WTC11 (cell line): Measurements from ENCODE around the gene RAPH1. TPM values are rescaled to one million over a fixed set of nuclear protein-coding genes. Genes with fewer than 3 reads are reported as not detected.

Source experiments
- ATAC-seq: fragments of 200-7000 bp; cut with Tn5 transposase; 2 replicates; pipeline ENCODE4 v1.10.0; 2021; ENCODE audit warnings: mild to moderate bottlenecking, moderate library complexity
- CTCF ChIA-PET: fragments of 300-600 bp; sonication (Branson Sonifier 250); formaldehyde crosslinking; loops from one replicate; lab custom pipeline; 2021; ENCODE audit warnings: antibody characterized with exemption; lab: Charles Lee
- POLR2A ChIA-PET: fragments of 350-600 bp; sonication (Branson Sonifier 250); formaldehyde crosslinking; loops from one replicate; lab custom pipeline; 2021; ENCODE audit warnings: antibody characterized with exemption; lab: Charles Lee
- DNase-seq: peaks from one replicate; pipeline ENCODE4 v3.0.0; 2021; ENCODE audit warnings: low spot score
- H3K27ac Mint-ChIP-seq: 2 replicates; pipeline ENCODE4 v1.8.0; 2021; ENCODE audit warnings: mixed read lengths
- H3K27me3 Mint-ChIP-seq: 2 replicates; pipeline ENCODE4 v1.8.0; 2021; ENCODE audit warnings: low read depth, mild to moderate bottlenecking, moderate library complexity, mixed read lengths
- H3K36me3 Mint-ChIP-seq: 2 replicates; pipeline ENCODE4 v1.8.0; 2021; ENCODE audit warnings: mixed read lengths
- H3K4me1 Mint-ChIP-seq: 2 replicates; pipeline ENCODE4 v1.8.0; 2022; ENCODE audit warnings: mixed read lengths
- H3K4me3 Mint-ChIP-seq: 2 replicates; pipeline ENCODE4 v1.8.0; 2021; ENCODE audit warnings: mild to moderate bottlenecking, moderate library complexity, mixed read lengths
- H3K9me3 Mint-ChIP-seq: 2 replicates; pipeline ENCODE4 v1.8.0; 2021; ENCODE audit warnings: mixed read lengths
- CBFB ChIP-seq: sonication (generic); formaldehyde crosslinking; IDR thresholded peaks from 2 replicates; pipeline ENCODE4 v1.8.1; 2022; ENCODE audit warnings: mild to moderate bottlenecking, low read depth, missing genetic modification reagents
- EMX1 ChIP-seq: fragments of 250-450 bp; sonication (Bioruptor Pico); IDR thresholded peaks from 2 replicates; pipeline ENCODE4 v1.8.0; 2021; ENCODE audit warnings: mild to moderate bottlenecking
- GABPB1 ChIP-seq: sonication (generic); formaldehyde crosslinking; IDR thresholded peaks from 2 replicates; pipeline ENCODE4 v1.8.1; 2023; ENCODE audit warnings: mild to moderate bottlenecking, missing genetic modification reagents
- GRHL2 ChIP-seq: fragments of 250-450 bp; sonication (Bioruptor Pico); IDR thresholded peaks from 2 replicates; pipeline ENCODE4 v1.8.0; 2022; ENCODE audit warnings: mild to moderate bottlenecking, moderate library complexity; ENCODE audit not compliant: insufficient replicate concordance, severe bottlenecking
- NR3C1 ChIP-seq: sonication (generic); formaldehyde crosslinking; conservative IDR thresholded peaks from 2 replicates; pipeline ENCODE4 v1.8.1; 2023; ENCODE audit warnings: low read depth, mild to moderate bottlenecking, missing genetic modification reagents
- RELA ChIP-seq: sonication (generic); formaldehyde crosslinking; IDR thresholded peaks from 2 replicates; pipeline ENCODE4 v1.8.1; 2022; ENCODE audit warnings: missing genetic modification reagents, mild to moderate bottlenecking, borderline replicate concordance
- RORB ChIP-seq: fragments of 250-450 bp; sonication (Bioruptor Pico); IDR thresholded peaks from 2 replicates; pipeline ENCODE4 v1.9.0; 2021; ENCODE audit warnings: mild to moderate bottlenecking
- SP1 ChIP-seq: sonication (generic); formaldehyde crosslinking; conservative IDR thresholded peaks from 2 replicates; pipeline ENCODE4 v1.8.1; 2022; ENCODE audit warnings: missing genetic modification reagents
- STAT6 ChIP-seq: sonication (generic); formaldehyde crosslinking; conservative IDR thresholded peaks from 2 replicates; pipeline ENCODE4 v1.8.1; 2023; ENCODE audit warnings: mild to moderate bottlenecking, low read depth, missing genetic modification reagents, moderate library complexity
- TEAD4 ChIP-seq: sonication (generic); formaldehyde crosslinking; IDR thresholded peaks from 2 replicates; pipeline ENCODE4 v1.8.0; 2022; ENCODE audit warnings: mild to moderate bottlenecking, missing genetic modification reagents
- ZNF263 ChIP-seq: sonication (generic); formaldehyde crosslinking; IDR thresholded peaks from 2 replicates; pipeline ENCODE4 v1.8.1; 2022; ENCODE audit warnings: low read depth, mild to moderate bottlenecking, moderate library complexity, missing genetic modification reagents
- ZNF671 ChIP-seq: fragments of 250-450 bp; sonication (Bioruptor Pico); IDR thresholded peaks from 2 replicates; pipeline ENCODE4 v1.8.0; 2021; ENCODE audit warnings: mild to moderate bottlenecking
- total RNA-seq: library from RNA; stranded (reverse); gene quantifications from 3 replicates; pipeline ENCODE4 v1.2.3, GENCODE V29; 2021
- TF ChIP-seq, protein P1 (sequence below): fragments of 250-450 bp; sonication (Bioruptor Pico); IDR thresholded peaks from 2 replicates; pipeline ENCODE4 v1.9.0; 2021; ENCODE audit warnings: mild to moderate bottlenecking, borderline replicate concordance
- TF ChIP-seq, protein P2 (sequence below): fragments of 250-450 bp; sonication (Bioruptor Pico); IDR thresholded peaks from 2 replicates; pipeline ENCODE4 v1.9.0; 2021; ENCODE audit warnings: mild to moderate bottlenecking
- TF ChIP-seq, protein P3 (sequence below): sonication (generic); formaldehyde crosslinking; IDR thresholded peaks from 2 replicates; pipeline ENCODE4 v1.8.1; 2022; ENCODE audit warnings: missing genetic modification reagents, borderline replicate concordance
- TF ChIP-seq, protein P4 (sequence below): sonication (generic); formaldehyde crosslinking; IDR thresholded peaks from 2 replicates; pipeline ENCODE4 v1.8.0; 2023; ENCODE audit warnings: missing genetic modification reagents
- TF ChIP-seq, protein P5 (sequence below): sonication (generic); formaldehyde crosslinking; IDR thresholded peaks from 2 replicates; pipeline ENCODE4 v1.8.0; 2022; ENCODE audit warnings: missing genetic modification reagents

RAPH1 gene
- total RNA-seq, 1 experiment from 2014 or later = 24.6 TPM

GRCh38 chr2:203461746-203462145, 73.4 kb downstream of the RAPH1 start:
- CTCF ChIA-PET = no interaction called here
- no peaks in the 10 kb centered on the region for H3K27me3 Mint-ChIP-seq
- ATAC-seq (no peak), DNase-seq (no peak)
- POLR2A ChIA-PET = no interaction called here
- no peak overlapping the region for H3K4me3 Mint-ChIP-seq
- no peak overlapping the region for H3K27ac Mint-ChIP-seq
- H3K4me1 Mint-ChIP-seq = peaks cover 3% of the 10 kb centered on the region
- TF ChIP-seq RORB (no peak), STAT6 (CRISPR knock-in tag) (no peak), GABPB1 (CRISPR knock-in tag) (no peak), NR3C1 (CRISPR knock-in tag) (no peak), TEAD4 (CRISPR knock-in tag) (no peak), EMX1 (CRISPR knock-in tag) (no peak), ZNF263 (CRISPR knock-in tag) (no peak), CBFB (no peak), RELA (CRISPR knock-in tag) (no peak), SP1 (CRISPR knock-in tag) (no peak), ZNF671 (no peak)
- TF ChIP-seq, protein P1, sequence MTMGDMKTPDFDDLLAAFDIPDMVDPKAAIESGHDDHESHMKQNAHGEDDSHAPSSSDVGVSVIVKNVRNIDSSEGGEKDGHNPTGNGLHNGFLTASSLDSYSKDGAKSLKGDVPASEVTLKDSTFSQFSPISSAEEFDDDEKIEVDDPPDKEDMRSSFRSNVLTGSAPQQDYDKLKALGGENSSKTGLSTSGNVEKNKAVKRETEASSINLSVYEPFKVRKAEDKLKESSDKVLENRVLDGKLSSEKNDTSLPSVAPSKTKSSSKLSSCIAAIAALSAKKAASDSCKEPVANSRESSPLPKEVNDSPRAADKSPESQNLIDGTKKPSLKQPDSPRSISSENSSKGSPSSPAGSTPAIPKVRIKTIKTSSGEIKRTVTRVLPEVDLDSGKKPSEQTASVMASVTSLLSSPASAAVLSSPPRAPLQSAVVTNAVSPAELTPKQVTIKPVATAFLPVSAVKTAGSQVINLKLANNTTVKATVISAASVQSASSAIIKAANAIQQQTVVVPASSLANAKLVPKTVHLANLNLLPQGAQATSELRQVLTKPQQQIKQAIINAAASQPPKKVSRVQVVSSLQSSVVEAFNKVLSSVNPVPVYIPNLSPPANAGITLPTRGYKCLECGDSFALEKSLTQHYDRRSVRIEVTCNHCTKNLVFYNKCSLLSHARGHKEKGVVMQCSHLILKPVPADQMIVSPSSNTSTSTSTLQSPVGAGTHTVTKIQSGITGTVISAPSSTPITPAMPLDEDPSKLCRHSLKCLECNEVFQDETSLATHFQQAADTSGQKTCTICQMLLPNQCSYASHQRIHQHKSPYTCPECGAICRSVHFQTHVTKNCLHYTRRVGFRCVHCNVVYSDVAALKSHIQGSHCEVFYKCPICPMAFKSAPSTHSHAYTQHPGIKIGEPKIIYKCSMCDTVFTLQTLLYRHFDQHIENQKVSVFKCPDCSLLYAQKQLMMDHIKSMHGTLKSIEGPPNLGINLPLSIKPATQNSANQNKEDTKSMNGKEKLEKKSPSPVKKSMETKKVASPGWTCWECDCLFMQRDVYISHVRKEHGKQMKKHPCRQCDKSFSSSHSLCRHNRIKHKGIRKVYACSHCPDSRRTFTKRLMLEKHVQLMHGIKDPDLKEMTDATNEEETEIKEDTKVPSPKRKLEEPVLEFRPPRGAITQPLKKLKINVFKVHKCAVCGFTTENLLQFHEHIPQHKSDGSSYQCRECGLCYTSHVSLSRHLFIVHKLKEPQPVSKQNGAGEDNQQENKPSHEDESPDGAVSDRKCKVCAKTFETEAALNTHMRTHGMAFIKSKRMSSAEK (CRISPR knock-in tag) = no peak
- TF ChIP-seq, protein P2, sequence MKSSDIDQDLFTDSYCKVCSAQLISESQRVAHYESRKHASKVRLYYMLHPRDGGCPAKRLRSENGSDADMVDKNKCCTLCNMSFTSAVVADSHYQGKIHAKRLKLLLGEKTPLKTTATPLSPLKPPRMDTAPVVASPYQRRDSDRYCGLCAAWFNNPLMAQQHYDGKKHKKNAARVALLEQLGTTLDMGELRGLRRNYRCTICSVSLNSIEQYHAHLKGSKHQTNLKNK (CRISPR knock-in tag) = no peak
- TF ChIP-seq, protein P3, sequence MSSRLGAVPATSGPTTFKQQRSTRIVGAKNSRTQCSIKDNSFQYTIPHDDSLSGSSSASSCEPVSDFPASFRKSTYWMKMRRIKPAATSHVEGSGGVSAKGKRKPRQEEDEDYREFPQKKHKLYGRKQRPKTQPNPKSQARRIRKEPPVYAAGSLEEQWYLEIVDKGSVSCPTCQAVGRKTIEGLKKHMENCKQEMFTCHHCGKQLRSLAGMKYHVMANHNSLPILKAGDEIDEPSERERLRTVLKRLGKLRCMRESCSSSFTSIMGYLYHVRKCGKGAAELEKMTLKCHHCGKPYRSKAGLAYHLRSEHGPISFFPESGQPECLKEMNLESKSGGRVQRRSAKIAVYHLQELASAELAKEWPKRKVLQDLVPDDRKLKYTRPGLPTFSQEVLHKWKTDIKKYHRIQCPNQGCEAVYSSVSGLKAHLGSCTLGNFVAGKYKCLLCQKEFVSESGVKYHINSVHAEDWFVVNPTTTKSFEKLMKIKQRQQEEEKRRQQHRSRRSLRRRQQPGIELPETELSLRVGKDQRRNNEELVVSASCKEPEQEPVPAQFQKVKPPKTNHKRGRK (CRISPR knock-in tag) = no peak
- TF ChIP-seq, protein P4, sequence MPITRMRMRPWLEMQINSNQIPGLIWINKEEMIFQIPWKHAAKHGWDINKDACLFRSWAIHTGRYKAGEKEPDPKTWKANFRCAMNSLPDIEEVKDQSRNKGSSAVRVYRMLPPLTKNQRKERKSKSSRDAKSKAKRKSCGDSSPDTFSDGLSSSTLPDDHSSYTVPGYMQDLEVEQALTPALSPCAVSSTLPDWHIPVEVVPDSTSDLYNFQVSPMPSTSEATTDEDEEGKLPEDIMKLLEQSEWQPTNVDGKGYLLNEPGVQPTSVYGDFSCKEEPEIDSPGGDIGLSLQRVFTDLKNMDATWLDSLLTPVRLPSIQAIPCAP (CRISPR knock-in tag) = no peak
- no peaks in the 10 kb centered on the region for H3K9me3 Mint-ChIP-seq
- peaks cover 13% of the 10 kb centered on the region for H3K36me3 Mint-ChIP-seq

DNA sequence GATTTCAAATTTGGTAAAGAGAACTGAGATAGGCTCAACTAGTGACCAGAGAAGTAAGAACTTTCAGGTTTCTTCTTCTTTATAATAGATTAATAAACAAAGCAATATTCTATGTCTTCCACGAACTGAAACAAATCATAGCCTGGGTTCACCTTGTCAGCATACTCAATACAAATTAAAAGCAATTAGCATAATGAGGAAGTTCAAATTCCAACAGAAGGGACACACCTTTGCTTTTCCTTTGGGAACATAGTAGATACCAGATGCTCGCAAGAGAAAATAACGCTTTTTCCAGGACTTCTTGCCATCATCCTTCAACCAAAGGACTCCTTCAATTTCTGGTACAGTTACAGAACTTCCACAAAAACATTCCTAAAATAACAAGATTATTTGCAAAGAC, 79.9 kb downstream of the RAPH1 start:
- CTCF ChIA-PET = interaction anchor here (0.7 to 1.3 kb wide), 2 partner anchors 14 to 58 kb away, joined by 3 read pairs; no protein-coding TSS in a partner anchor
- no peak for ATAC-seq
- TF ChIP-seq GRHL2 (no peak), STAT6 (CRISPR knock-in tag) (no peak), ZNF263 (CRISPR knock-in tag) (no peak)
- TF ChIP-seq, protein P5, sequence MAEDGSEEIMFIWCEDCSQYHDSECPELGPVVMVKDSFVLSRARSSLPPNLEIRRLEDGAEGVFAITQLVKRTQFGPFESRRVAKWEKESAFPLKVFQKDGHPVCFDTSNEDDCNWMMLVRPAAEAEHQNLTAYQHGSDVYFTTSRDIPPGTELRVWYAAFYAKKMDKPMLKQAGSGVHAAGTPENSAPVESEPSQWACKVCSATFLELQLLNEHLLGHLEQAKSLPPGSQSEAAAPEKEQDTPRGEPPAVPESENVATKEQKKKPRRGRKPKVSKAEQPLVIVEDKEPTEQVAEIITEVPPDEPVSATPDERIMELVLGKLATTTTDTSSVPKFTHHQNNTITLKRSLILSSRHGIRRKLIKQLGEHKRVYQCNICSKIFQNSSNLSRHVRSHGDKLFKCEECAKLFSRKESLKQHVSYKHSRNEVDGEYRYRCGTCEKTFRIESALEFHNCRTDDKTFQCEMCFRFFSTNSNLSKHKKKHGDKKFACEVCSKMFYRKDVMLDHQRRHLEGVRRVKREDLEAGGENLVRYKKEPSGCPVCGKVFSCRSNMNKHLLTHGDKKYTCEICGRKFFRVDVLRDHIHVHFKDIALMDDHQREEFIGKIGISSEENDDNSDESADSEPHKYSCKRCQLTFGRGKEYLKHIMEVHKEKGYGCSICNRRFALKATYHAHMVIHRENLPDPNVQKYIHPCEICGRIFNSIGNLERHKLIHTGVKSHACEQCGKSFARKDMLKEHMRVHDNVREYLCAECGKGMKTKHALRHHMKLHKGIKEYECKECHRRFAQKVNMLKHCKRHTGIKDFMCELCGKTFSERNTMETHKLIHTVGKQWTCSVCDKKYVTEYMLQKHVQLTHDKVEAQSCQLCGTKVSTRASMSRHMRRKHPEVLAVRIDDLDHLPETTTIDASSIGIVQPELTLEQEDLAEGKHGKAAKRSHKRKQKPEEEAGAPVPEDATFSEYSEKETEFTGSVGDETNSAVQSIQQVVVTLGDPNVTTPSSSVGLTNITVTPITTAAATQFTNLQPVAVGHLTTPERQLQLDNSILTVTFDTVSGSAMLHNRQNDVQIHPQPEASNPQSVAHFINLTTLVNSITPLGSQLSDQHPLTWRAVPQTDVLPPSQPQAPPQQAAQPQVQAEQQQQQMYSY = no peak

More for the DNA sequence above, 79.9 kb downstream of the RAPH1 start:
- Mint-ChIP-seq H3K27ac (no peak overlapping the region), H3K4me1 (no peaks in the 10 kb centered on the region), H3K9me3 (no peaks in the 10 kb centered on the region), H3K36me3 (peaks cover 12% of the 10 kb centered on the region), H3K4me3 (no peak overlapping the region), H3K27me3 (no peaks in the 10 kb centered on the region)
- POLR2A ChIA-PET = no interaction called here
- DNase-seq = no peak
